IMR-90 (cell line): ENCODE data around the gene BCL2.

Source experiments
- BHLHE40 ChIP-seq: fragments of 150-350 bp; IDR thresholded peaks from 2 replicates; pipeline ENCODE4 v1.6.1; 2016; ENCODE audit warnings: mild to moderate bottlenecking, low read depth, low read length
- CHD1 ChIP-seq: IDR thresholded peaks from 2 replicates; pipeline ENCODE4 v1.6.1; 2012; ENCODE audit warnings: low read depth, low read length, improper control_type of control experiment
- CTCF ChIP-seq: conservative IDR thresholded peaks from 2 replicates; pipeline ENCODE4 v1.5.1; 2012; ENCODE audit warnings: mild to moderate bottlenecking, low read depth, low read length, improper control_type of control experiment
- MAFK ChIP-seq: IDR thresholded peaks from 2 replicates; pipeline ENCODE4 v1.6.1; 2012; ENCODE audit warnings: low read depth, low read length, improper control_type of control experiment
- POLR2A ChIP-seq: IDR thresholded peaks from 2 replicates; pipeline ENCODE4 v1.6.1; 2012; ENCODE audit warnings: mild to moderate bottlenecking, low read depth, low read length
- RAD21 ChIP-seq: IDR thresholded peaks from 2 replicates; pipeline ENCODE4 v1.6.1; 2012; ENCODE audit warnings: low read length, improper control_type of control experiment
- SMC3 ChIP-seq: fragments of 150-350 bp; IDR thresholded peaks from 2 replicates; pipeline ENCODE4 v1.6.1; 2016; ENCODE audit warnings: low read depth, mild to moderate bottlenecking, antibody characterized with exemption, low read length, moderate library complexity

- TF ChIP-seq CTCF (no peak), POLR2A (no peak), CHD1 (no peak), BHLHE40 (no peak), SMC3 (no peak), MAFK (no peak), RAD21 (no peak)
Observed at GRCh38 chr18:63313396-63313917, 6.1 kb downstream of the BCL2 start.
